ENCODE data around the gene INPP5A. TPM values are rescaled to one million over a fixed set of nuclear protein-coding genes. Genes with fewer than 3 reads are reported as not detected.

The INPP5A gene
- total and polyA plus RNA-seq, 2 of the 13 experiments (the other 11 are each of a cell fraction or from before 2014, with no cell fraction given): 17.5 to 37.9 TPM

- TF ChIP-seq ZNF142 (CRISPR knock-in tag; IDR thresholded peaks at IDR 0.05) (no peak), PPARG (CRISPR knock-in tag; conservative IDR thresholded peaks at IDR 0.05) (0 out of 2 replicates have a peak, but pooled peaks have one; percentile 11), POLR2A (IDR thresholded peaks at IDR 0.05; ENCODE audit: insufficient read depth in 1 of 2, low read depth in 2 of 2, low read length in 2 of 2) (peak; percentile 25 to 56; a peak in 1 of 4 replicates), DMTF1 (CRISPR knock-in tag; IDR thresholded peaks at IDR 0.05) (no peak), ZNF484 (CRISPR knock-in tag; IDR thresholded peaks at IDR 0.05; ENCODE audit: borderline replicate concordance, low read depth) (no peak), ETS1 (CRISPR knock-in tag; IDR thresholded peaks at IDR 0.05) (no peak), ZNF350 (CRISPR knock-in tag; IDR thresholded peaks at IDR 0.05; ENCODE audit: borderline replicate concordance, low read depth) (no peak), HINFP (CRISPR knock-in tag; IDR thresholded peaks at IDR 0.05; ENCODE audit: low read depth) (0 out of 2 replicates have a peak, but pooled peaks have one; percentile 45), ZKSCAN1 (IDR thresholded peaks at IDR 0.05; ENCODE audit: low read length) (no peak), ZZZ3 (CRISPR knock-in tag; IDR thresholded peaks at IDR 0.05; ENCODE audit: borderline replicate concordance) (no peak), THAP8 (CRISPR knock-in tag; IDR thresholded peaks at IDR 0.05; ENCODE audit: borderline replicate concordance) (no peak), ZNF691 (CRISPR knock-in tag; IDR thresholded peaks at IDR 0.05; ENCODE audit: borderline replicate concordance, low read depth) (0 out of 2 replicates have a peak, but pooled peaks have one; percentile 67), HMGA1 (CRISPR knock-in tag; conservative IDR thresholded peaks at IDR 0.05) (no peak), CBX2 (IDR thresholded peaks at IDR 0.05; ENCODE audit: low read depth, low read length) (no peak), CBX2 (CRISPR knock-in tag; IDR thresholded peaks at IDR 0.05; ENCODE audit: low read depth) (no peak), MBNL3 (CRISPR knock-in tag; conservative IDR thresholded peaks at IDR 0.05) (no peak)
Measured at GRCh38 chr10:132591166-132591971, 53.8 kb downstream of the INPP5A start (continued).

All from HepG2 (cell line).